Stimulated activated CD8-positive, alpha-beta memory T cell treated with anti-CD3 and anti-CD28 coated beads, Interleukin-15, amount 100 ng/mL, for 1 hour (primary cell): Measurements from ENCODE around the gene MYO9B.
"Not testable (repeated sequence)": the region's sequence is repeated elsewhere in the genome, so short reads cannot be mapped to it uniquely, and the experiment has no call there.

ENCODE experiments used
- DNase-seq: peaks from one replicate; pipeline ENCODE4 v3.0.0-alpha.2; 2020; ENCODE audit warnings: low read depth

MYO9B gene

GRCh38 chr19:17091758-17092333, 16.3 kb downstream of the MYO9B start:
- no peak for DNase-seq

- no peak for DNase-seq
Observed at GRCh38 chr19:17092696-17093095, 17.1 kb downstream of the MYO9B start.

- DNase-seq = not testable (repeated sequence)
Observed at GRCh38 chr19:17094694-17095093, 19.1 kb downstream of the MYO9B start.

- DNase-seq = no peak
Observed at GRCh38 chr19:17095141-17095919, 19.8 kb downstream of the MYO9B start.

DNA sequence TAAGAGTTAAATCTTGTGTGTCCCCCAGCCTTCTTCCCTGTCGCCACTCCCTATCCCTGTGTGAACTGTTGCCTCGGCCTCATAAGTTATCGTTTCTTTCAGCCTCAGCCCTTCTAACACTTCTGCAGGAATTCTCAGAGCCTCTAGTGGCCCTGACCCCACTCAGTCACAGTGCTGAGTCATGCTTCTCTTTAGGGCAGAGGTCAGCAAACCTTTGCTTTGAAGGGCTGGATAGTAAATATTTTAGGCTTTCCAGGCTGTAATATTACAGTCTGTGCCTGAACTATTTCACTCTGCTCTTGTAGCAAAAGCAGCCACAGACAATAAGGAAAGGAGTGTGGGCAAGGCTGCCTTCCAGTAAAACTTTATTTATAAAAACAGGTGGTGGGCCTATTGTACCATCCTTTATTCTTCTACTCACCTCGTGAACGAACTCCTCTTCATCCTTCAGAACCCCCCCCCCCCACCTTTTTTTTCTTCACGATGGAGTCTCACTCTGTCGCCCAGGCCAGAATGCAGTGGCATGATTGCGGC, 22.1 kb downstream of the MYO9B start:
- no peak for DNase-seq

- DNase-seq = no peak
Observed at GRCh38 chr19:17098326-17098725, 22.7 kb downstream of the MYO9B start.

- no peak for DNase-seq
Observed at GRCh38 chr19:17101686-17102628, 26.4 kb downstream of the MYO9B start.

- DNase-seq = no peak
Observed at GRCh38 chr19:17103177-17103576, 27.6 kb downstream of the MYO9B start.

- no peak for DNase-seq
Observed at GRCh38 chr19:17104679-17105078, 29.1 kb downstream of the MYO9B start.

GRCh38 chr19:17105556-17105955, 30.0 kb downstream of the MYO9B start:
- no peak for DNase-seq

- DNase-seq = not testable (repeated sequence)
Observed at GRCh38 chr19:17106964-17107363, 31.4 kb downstream of the MYO9B start.

GRCh38 chr19:17107546-17108452, 32.2 kb downstream of the MYO9B start:
- DNase-seq = no peak

- no peak for DNase-seq
Observed at GRCh38 chr19:17108453-17108784, 32.8 kb downstream of the MYO9B start.

- DNase-seq = no peak
Observed at GRCh38 chr19:17109300-17109699, 33.7 kb downstream of the MYO9B start.

GRCh38 chr19:17109962-17110598, 34.5 kb downstream of the MYO9B start:
- no peak for DNase-seq

DNA sequence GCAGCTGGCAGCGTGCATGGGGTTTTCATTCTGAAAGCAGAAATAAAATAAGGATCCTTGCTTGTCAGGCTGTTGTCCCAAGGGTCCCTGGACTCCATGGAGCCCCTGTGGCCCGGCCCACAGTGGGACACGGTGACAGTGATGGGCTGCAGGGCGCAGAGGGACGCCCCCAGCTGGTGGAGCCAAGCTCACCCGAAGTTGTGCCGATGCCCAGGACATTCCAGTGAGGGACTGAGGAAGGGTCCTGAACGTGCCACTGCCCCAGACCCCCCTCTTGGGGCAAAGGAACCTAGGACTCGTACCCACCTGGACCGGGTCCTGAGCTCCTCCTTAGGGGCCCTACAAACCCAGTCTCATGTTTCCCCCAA, 35.0 kb downstream of the MYO9B start:
- DNase-seq = no peak

DNA sequence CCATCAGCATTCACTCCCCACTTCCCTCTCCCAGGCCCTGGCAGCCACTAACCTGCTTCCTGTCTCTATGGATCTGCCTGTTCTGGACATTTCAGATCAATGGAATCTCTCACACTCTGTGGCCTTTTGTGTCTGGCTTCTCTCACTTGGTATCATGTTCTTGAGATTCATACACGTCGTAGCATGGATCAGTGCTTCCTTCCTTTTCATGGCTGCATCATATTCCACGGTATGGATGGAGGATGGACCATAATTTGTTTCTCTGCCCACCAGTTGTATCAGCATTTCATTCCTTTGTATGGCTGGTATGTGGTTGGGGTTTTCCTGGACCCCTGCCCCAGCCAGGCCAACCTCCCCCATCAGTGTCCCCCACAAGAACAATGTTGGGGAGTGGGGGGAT, 36.2 kb downstream of the MYO9B start:
- no peak for DNase-seq

GRCh38 chr19:17112271-17112670, 36.7 kb downstream of the MYO9B start:
- no peak for DNase-seq

DNA sequence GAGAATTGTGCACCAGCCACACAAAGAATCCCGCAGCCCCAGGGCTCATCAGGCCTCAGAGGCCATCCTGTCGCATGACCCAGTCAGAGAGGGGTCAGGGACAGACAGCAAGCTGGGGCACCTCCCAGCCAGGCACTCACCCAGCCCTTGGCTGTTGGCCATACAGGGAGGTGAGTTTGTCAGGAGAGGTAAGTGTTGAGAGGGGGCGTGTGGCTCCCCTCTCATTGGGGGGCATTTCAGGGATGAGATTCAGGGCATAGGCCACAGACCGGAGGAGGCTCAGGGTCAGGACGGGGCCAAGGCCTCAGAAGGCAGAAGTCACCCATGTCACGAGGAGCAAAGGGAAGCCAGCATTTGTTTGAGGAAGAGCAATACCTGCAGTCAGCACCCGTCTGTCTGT, 37.1 kb downstream of the MYO9B start:
- DNase-seq = no peak

- DNase-seq = no peak
Observed at GRCh38 chr19:17113127-17113785, 37.7 kb downstream of the MYO9B start.

GRCh38 chr19:17114414-17114831, 38.8 kb downstream of the MYO9B start:
- DNase-seq = no peak
